ENCODE data around the gene DUSP12.

The DUSP12 gene

DNA sequence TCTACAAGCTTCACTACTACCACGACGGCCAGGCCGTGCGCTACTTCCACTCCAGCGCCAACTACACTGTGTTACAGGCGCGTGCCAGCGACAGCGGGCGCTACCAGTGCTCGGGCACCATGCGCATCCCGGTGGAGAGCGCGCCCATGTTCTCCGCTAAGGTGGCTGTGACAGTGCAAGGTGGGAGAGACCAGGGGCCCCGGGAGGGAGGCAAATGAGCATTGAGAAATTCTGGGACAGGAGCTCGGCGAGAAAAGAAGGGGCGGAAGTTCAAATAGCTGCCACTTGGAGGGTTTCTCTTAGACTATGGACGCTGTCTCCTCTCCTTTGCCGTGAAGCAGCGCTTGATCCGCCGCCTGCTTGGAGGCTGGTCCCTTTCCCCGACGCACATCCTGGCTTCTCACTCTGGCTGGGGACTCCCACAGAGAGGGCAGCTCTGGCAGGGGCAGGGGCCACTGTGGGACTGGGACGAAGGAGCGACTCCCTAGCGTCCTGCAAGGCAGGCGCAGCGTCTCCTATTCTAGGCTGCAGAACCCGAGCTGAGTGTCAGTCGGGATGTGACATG, 23.6 kb upstream of the DUSP12 start:
- peak; percentile 70 for DNase-seq (ENCODE audit: low read depth)
- TF ChIP-seq POLR2A (IDR thresholded peaks at IDR 0.05; ENCODE audit: extremely low read depth, insufficient read length) (no peak), CTCF (IDR thresholded peaks at IDR 0.05; ENCODE audit: low read depth, low read length) (no peak), MYC (IDR thresholded peaks at IDR 0.05; ENCODE audit: low read depth, low read length) (no peak)
- TF ChIP-seq, protein P1, sequence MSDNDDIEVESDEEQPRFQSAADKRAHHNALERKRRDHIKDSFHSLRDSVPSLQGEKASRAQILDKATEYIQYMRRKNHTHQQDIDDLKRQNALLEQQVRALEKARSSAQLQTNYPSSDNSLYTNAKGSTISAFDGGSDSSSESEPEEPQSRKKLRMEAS (IDR thresholded peaks at IDR 0.05; ENCODE audit: low read depth, low read length): no peak
- peak overlapping the region; percentile 73 for H3K4me3 ChIP-seq (ENCODE audit: low read depth, low read length)

- DNase-seq (ENCODE audit: low read depth): peak; percentile 91
- TF ChIP-seq MYC (IDR thresholded peaks at IDR 0.05; ENCODE audit: low read depth, low read length): peak; percentile 41
- peak; percentile 90 for TF ChIP-seq POLR2A (IDR thresholded peaks at IDR 0.05; ENCODE audit: extremely low read depth, insufficient read length)
- TF ChIP-seq, protein P1 (IDR thresholded peaks at IDR 0.05; ENCODE audit: low read depth, low read length): peak; percentile 75
- TF ChIP-seq CTCF (IDR thresholded peaks at IDR 0.05; ENCODE audit: low read depth, low read length): no peak
- H3K4me3 ChIP-seq (ENCODE audit: low read depth, low read length): peak overlapping the region; percentile 73
Measured at GRCh38 chr1:161726473-161727255, 22.9 kb upstream of the DUSP12 start.

DNA sequence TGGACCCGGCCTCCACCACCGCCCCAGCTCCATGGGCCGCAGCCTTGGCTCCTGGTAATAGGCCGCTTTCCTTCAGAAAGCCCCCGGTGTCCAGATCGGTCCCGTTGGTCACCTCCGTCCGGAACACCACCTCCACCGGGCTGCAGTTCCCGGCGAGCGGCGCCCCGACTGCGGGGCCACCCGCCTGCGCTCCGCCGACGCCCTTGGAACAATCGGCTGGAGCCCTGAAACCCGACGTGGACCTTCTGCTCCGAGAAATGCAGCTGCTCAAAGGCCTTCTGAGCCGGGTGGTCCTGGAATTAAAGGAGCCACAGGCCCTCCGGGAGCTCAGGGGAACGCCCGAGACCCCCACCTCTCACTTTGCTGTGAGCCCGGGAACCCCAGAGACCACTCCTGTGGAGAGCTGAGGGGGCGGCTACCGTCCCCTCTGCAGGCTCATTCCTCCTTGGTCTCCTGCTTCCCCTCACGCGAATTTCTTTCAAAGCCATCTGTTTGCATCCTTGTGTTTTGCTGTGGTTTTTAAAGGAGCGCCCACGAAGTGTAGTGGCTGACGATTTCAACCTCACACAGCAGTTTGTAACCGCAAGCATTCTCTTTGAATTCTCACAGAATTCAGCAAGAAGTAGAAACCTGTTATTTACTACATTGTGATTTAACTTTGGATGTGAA, 22.2 kb upstream of the DUSP12 start:
- DNase-seq (ENCODE audit: low read depth): peak; percentile 82
- H3K4me3 ChIP-seq (ENCODE audit: low read depth, low read length): peak overlapping the region; percentile 60
- no peak for TF ChIP-seq CTCF (IDR thresholded peaks at IDR 0.05; ENCODE audit: low read depth, low read length)
- TF ChIP-seq POLR2A (IDR thresholded peaks at IDR 0.05; ENCODE audit: extremely low read depth, insufficient read length): no peak
- TF ChIP-seq MYC (IDR thresholded peaks at IDR 0.05; ENCODE audit: low read depth, low read length): no peak
- TF ChIP-seq, protein P1 (IDR thresholded peaks at IDR 0.05; ENCODE audit: low read depth, low read length): no peak

- no peak for TF ChIP-seq CTCF (IDR thresholded peaks at IDR 0.05; ENCODE audit: low read depth, low read length)
- no peak for TF ChIP-seq MYC (IDR thresholded peaks at IDR 0.05; ENCODE audit: low read depth, low read length)
- TF ChIP-seq, protein P1 (IDR thresholded peaks at IDR 0.05; ENCODE audit: low read depth, low read length): no peak
- no peak for TF ChIP-seq POLR2A (IDR thresholded peaks at IDR 0.05; ENCODE audit: extremely low read depth, insufficient read length)
- no peak for DNase-seq (ENCODE audit: low read depth)
- no peak overlapping the region for H3K4me3 ChIP-seq (ENCODE audit: low read depth, low read length)
Measured at GRCh38 chr1:161728376-161729226, 21.0 kb upstream of the DUSP12 start.

DNA sequence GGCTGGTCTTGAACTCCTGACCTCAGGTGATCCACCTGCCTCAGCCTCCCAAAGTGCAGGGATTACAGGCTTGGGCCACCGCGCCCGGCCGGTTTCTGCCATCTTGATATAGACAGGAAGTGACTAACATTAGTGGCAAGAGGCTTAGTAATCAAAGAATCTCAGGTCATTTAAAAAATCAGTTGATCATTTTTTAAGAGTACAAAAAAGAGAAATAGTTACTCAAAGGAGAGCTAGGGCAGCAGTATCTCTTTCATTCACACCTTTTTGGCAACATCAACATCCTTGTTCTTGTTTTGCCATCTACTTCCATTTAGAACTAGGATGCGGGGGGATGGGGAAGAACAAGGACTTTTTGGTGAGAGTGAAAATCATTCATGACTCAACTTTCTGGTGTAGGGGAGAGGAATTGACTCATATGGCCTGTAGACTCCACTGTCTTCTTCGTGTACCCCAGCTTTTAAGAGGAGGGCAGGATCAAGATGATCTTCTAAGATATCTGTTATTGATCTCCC, 19.5 kb upstream of the DUSP12 start:
- H3K4me3 ChIP-seq (ENCODE audit: low read depth, low read length): no peak overlapping the region
- TF ChIP-seq CTCF (IDR thresholded peaks at IDR 0.05; ENCODE audit: low read depth, low read length) (no peak), POLR2A (IDR thresholded peaks at IDR 0.05; ENCODE audit: extremely low read depth, insufficient read length) (no peak), MYC (IDR thresholded peaks at IDR 0.05; ENCODE audit: low read depth, low read length) (no peak)
- TF ChIP-seq, protein P1 (IDR thresholded peaks at IDR 0.05; ENCODE audit: low read depth, low read length): no peak
- peak; percentile 83 for DNase-seq (ENCODE audit: low read depth)
